SK-N-MC (cell line): ENCODE measurements around the gene HHAT.

Experiments
- EZH2 ChIP-seq: fragments of 200-600 bp; sonication (generic); IDR thresholded peaks from one replicate; pipeline ENCODE4 v1.6.1; 2017; ENCODE audit warnings: antibody characterized with exemption
- POLR2AphosphoS5 ChIP-seq: IDR thresholded peaks from 2 replicates; pipeline ENCODE4 v1.6.1; 2012; ENCODE audit warnings: mild to moderate bottlenecking, low read depth, low read length, borderline replicate concordance

- TF ChIP-seq EZH2: no peak
- no peak for TF ChIP-seq POLR2AphosphoS5
Measured at GRCh38 chr1:210478820-210479219, 150.1 kb downstream of the HHAT start.
